GM10266 (cell line): ENCODE results near the gene PIGW.
"Not testable (repeated sequence)": the region's sequence is repeated elsewhere in the genome, so short reads cannot be mapped to it uniquely, and the experiment has no call there.

Source experiments
- DNase-seq: peaks from one replicate; pipeline ENCODE4 v3.0.0; 2012; ENCODE audit errors: extremely low spot score
- TF ChIP-seq, protein P1 (sequence below): IDR thresholded peaks from 2 replicates; pipeline ENCODE4 v1.5.1; 2012; ENCODE audit warnings: mild to moderate bottlenecking, low read depth; ENCODE audit not compliant: control insufficient read depth, insufficient read depth; ENCODE audit errors: missing control alignments

Gene PIGW

DNA sequence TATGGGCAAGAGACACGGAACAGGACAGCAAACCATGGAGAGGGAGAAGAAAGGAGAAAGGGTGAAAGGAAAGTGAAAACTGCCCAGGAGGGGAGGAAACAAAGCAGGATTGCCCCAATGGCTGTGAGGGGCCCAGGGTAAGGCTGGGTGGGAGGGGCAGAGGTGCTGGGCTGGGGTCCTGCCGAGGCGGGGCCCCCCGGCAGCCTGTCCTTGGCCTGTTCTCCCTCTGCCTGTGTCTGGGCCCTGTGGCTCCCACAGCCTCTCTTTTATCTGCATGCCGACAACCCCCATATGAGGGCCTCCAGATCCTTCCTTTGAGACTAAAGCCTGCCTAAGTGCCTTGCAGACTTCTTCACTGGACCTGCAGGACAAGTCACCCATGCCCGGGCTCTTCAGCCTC, 32.8 kb upstream of the PIGW start:
- TF ChIP-seq, protein P1, sequence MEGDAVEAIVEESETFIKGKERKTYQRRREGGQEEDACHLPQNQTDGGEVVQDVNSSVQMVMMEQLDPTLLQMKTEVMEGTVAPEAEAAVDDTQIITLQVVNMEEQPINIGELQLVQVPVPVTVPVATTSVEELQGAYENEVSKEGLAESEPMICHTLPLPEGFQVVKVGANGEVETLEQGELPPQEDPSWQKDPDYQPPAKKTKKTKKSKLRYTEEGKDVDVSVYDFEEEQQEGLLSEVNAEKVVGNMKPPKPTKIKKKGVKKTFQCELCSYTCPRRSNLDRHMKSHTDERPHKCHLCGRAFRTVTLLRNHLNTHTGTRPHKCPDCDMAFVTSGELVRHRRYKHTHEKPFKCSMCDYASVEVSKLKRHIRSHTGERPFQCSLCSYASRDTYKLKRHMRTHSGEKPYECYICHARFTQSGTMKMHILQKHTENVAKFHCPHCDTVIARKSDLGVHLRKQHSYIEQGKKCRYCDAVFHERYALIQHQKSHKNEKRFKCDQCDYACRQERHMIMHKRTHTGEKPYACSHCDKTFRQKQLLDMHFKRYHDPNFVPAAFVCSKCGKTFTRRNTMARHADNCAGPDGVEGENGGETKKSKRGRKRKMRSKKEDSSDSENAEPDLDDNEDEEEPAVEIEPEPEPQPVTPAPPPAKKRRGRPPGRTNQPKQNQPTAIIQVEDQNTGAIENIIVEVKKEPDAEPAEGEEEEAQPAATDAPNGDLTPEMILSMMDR = no peak
- no peak for DNase-seq

DNA sequence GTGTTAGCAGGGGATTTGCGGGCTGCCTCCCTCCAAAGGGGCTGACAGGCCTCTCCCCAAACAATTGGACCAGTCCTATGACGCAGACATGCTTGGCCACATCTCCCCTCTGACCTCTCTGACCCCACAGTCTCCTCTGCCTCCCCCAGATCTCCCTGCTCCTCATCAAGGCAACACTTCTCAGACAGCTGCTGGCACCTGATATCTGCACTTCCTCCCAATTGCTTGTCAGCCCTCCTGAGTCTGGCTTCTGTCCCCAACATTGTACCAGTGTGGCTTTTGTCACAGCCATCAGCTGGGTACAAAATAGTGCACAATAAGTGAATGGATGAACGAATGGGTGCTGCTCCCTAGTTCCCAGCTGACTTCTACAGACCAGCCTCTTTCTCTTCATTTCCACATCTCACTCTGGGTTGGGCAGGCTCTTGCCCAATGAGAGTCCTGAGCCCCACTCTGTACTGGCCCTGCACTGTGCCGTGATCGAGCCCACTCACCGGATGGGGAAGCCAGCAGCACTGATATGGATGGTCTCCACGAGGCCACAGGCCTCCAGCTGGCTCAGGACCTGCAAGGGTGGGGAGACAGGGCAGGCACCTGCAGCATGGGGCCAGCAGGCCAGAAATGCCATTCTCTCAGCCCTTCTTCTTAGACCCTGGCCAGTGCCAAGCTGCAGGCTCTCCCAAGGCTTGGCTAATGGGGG, 31.2 kb upstream of the PIGW start:
- no peak for DNase-seq
- TF ChIP-seq, protein P1 = no peak

DNA sequence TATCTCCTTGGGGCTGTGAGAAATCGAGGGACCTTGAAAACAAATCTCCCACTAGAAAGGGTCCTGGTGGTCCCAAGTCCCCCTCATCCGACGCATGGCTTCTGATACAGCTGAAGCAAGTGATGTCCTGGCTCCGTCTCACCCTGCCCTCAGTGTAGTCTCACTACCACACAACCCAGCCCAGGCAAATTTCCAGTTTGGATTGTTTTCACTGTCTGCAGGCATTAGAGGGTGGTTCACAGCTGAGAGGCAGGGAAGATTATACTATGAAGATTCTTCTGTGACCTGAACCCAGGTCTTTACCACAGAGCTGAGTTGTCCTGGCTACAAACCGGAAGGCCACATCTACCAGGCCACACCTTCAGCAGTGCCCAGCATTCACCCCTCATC, 30.6 kb upstream of the PIGW start:
- no peak for DNase-seq
- TF ChIP-seq, protein P1 = no peak

DNA sequence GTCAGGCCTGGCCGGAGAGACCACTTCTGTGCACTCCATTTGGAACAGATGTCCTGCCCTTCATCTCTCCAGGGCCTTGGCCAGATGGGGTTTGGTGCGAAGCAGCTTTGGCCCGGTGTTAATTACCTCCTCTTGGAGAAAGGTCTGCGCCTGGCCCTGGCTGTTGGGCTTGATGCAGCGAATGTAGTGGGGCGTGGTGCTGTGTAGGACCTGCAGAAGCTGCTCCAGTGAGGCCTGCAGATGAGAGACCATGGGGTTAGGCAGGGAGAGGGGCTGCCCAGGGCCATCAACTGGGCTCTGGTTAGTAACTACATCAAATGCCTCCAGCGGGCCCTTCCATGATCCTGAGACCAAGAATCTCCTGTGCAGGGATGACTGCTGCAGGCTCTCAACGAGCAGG, 29.6 kb upstream of the PIGW start:
- DNase-seq = no peak
- TF ChIP-seq, protein P1 = no peak

DNA sequence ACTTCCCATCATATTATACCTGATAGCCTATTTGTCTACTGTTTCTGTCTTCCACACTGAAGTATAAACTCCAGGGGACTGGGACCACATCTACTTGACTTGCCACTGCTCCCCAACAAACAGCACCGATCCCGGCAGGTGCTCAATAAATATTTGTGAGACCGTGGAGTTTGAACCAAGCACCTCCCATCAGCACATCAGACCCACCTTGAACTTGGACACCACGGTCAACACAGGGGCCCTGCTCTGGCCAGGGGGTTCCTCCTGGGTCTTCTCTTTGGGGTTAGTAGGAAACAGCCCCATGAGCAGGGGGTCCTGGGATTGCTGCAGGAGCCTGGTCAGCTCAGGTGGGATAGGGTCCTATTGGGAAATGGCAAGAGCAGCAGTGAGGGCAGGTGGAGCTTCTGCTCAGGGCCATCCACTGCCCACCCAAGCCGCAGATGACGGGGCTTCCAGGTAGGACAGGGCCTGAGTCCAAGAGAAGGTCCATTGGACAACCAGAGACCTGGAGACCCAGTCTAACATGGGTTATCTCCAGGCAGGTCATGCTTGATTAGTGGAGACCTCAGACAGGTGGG, 28.4 kb upstream of the PIGW start:
- TF ChIP-seq, protein P1 = no peak
- no peak for DNase-seq

DNA sequence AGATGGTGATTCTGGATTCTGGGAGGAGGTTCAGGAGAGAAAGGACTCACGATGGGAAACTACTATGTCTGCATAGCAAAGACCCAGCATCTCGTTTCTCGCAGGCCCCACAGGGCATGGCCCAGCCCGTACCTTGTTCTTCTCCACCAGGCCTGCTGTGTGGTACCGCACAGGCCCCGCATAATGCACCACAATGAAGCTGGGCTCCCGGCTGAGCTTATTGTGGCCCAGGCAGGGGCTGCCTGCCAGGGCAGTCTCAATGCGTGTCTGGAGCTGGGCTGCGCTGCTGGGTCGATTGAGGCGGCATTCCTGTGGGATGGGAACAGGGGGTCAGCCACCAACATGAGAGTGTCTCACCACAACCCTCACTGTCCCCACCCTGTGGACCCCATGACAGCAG, 28.0 kb upstream of the PIGW start:
- DNase-seq = no peak

DNA sequence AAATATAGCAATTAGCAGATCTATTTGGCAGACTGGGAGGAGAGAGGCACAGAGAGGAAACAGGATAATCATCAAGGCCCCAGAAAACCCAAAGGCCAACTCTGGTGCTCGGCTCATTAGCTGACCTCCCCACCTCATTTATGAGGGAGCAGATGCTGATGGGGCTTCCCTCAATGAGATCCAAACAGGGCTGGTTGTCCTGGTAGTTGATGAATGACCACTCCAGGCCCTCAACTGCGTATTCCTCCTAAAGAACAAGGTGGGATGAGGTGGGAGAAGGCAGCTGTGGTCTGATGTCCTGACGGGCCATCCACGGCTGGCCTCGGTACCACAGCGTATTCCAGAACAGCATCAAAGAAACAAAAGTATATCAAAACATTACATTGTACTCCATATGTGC, 27.5 kb upstream of the PIGW start:
- DNase-seq = no peak
- TF ChIP-seq, protein P1 = no peak

More for the DNA sequence above, 28.0 kb upstream of the PIGW start:
- TF ChIP-seq, protein P1 = no peak

DNA sequence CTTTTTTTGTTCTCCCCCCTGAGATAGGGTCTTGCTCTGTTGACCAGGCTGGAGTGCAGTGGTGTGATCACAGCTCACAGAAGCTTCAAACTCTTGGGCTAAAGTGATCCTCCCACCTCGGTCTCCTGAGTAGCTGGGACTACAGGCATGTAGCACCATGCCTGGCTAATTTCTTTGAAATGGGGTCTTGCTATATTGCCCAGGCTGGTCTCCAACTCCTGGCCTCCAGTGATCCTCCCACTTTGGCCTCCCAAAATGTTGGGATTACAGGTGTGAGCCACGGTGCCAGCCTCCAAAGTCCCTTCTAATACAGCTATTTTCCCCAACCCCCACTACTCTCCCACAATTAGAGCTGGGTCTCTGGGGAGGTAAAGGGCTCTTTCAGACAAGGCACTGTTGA, 26.3 kb upstream of the PIGW start:
- not testable (repeated sequence) for DNase-seq
